HUES6 (cell line): ENCODE results near the gene SLC39A11.

Experiments
- H3K27ac ChIP-seq: 2 replicates; pipeline ENCODE4 v1.7.0; 2013; ENCODE audit warnings: low read depth, mild to moderate bottlenecking, low read length, inconsistent platforms
- H3K27me3 ChIP-seq: 2 replicates; pipeline ENCODE4 v1.6.1; 2013; ENCODE audit warnings: low read length; ENCODE audit not compliant: control insufficient read depth, insufficient read depth
- H3K36me3 ChIP-seq: 2 replicates; pipeline ENCODE4 v1.6.1; 2013; ENCODE audit warnings: low read length; ENCODE audit not compliant: control insufficient read depth, insufficient read depth
- H3K4me1 ChIP-seq: 2 replicates; pipeline ENCODE4 v1.6.1; 2013; ENCODE audit warnings: low read length; ENCODE audit not compliant: control insufficient read depth, insufficient read depth
- H3K4me3 ChIP-seq: 2 replicates; pipeline ENCODE4 v1.5.1; 2013; ENCODE audit warnings: low read depth, low read length
- H3K9ac ChIP-seq: one replicate; pipeline ENCODE4 v1.6.1; 2013; ENCODE audit warnings: mild to moderate bottlenecking, low read length
- H3K9me3 ChIP-seq: 2 replicates; pipeline ENCODE4 v1.6.1; 2013; ENCODE audit warnings: low read depth, low read length; ENCODE audit not compliant: control insufficient read depth, insufficient read depth

SLC39A11 gene

GRCh38 chr17:72846399-72846798, 246.1 kb downstream of the SLC39A11 start:
- Histone ChIP-seq H3K36me3 (no peaks in the 10 kb centered on the region), H3K9me3 (no peaks in the 10 kb centered on the region), H3K27me3 (no peaks in the 10 kb centered on the region), H3K4me1 (no peaks in the 10 kb centered on the region), H3K4me3 (no peak overlapping the region), H3K27ac (no peak overlapping the region), H3K9ac (no peak overlapping the region)

- Histone ChIP-seq H3K9ac (no peak overlapping the region), H3K4me3 (no peak overlapping the region), H3K9me3 (peaks cover 2% of the 10 kb centered on the region; the same call in 1 of the 2 replicates), H3K4me1 (no peaks in the 10 kb centered on the region), H3K36me3 (no peaks in the 10 kb centered on the region), H3K27me3 (no peaks in the 10 kb centered on the region), H3K27ac (no peak overlapping the region)
Observed at GRCh38 chr17:72843591-72843990, 248.9 kb downstream of the SLC39A11 start.

- H3K27me3 ChIP-seq = no peaks in the 10 kb centered on the region
- no peaks in the 10 kb centered on the region for H3K36me3 ChIP-seq
- H3K4me1 ChIP-seq = no peaks in the 10 kb centered on the region
- no peak overlapping the region for H3K9ac ChIP-seq
- H3K27ac ChIP-seq = no peak overlapping the region
- H3K4me3 ChIP-seq = no peak overlapping the region
- H3K9me3 ChIP-seq = peaks cover 2% of the 10 kb centered on the region; the same call in 1 of the 2 replicates
Observed at GRCh38 chr17:72840019-72840418, 252.5 kb downstream of the SLC39A11 start.

DNA sequence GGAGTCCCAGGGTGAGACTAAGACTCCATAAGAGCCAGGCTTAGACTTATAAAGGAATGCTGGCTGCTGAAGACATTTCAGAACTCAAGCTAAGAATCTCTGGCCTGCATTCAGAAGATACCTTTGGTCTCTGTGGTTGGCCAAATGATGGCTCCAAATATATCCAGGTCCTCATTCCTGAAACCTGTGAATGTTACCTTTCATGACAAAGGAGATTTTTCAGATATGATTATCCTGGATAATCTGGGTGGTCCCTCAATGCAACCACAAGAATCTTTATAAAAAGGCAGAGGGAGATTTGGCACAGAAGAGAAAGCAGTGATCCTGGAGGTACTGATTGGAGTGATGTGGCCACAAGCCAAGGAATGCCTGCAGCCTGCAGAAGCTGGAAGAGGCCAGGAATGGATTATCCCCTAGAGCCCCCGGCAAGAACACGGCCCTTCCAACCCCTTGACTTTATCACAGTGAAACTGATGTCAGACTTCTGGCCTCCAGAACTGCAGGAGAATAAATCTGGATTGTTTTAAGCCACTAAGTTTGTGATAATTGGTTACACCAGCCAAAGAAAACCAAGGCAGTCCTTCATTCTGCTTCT, 253.3 kb downstream of the SLC39A11 start:
- Histone ChIP-seq H3K27ac (no peak overlapping the region), H3K4me1 (no peaks in the 10 kb centered on the region), H3K9me3 (peaks cover 2% of the 10 kb centered on the region; the same call in 1 of the 2 replicates), H3K9ac (no peak overlapping the region), H3K36me3 (no peaks in the 10 kb centered on the region), H3K4me3 (no peak overlapping the region), H3K27me3 (no peaks in the 10 kb centered on the region)

GRCh38 chr17:72838581-72838980, 253.9 kb downstream of the SLC39A11 start:
- Histone ChIP-seq H3K9me3 (peaks cover 2% of the 10 kb centered on the region; the same call in 1 of the 2 replicates), H3K4me3 (no peak overlapping the region), H3K36me3 (no peaks in the 10 kb centered on the region), H3K27ac (no peak overlapping the region), H3K4me1 (no peaks in the 10 kb centered on the region), H3K27me3 (no peaks in the 10 kb centered on the region), H3K9ac (no peak overlapping the region)

DNA sequence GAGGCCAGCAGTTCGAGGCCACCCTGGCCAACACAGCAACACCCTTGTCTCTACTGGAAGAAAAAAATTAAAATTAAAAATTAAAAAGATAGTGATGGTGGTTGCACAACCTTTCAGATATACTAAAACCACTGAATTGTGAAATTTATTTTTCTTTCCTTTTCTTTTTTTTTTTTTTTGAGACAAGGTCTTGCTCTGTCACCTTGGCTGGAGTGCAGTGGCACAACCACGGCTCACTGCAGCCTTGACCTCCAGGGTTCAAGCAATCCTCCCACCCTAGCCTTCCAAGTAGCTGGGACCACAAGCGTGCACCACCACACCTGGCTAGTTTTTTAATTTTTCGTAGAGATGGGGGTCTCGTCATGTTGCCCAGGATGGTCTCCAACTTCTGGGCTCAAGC, 254.4 kb downstream of the SLC39A11 start:
- Histone ChIP-seq H3K9me3 (peaks cover 2% of the 10 kb centered on the region; the same call in 1 of the 2 replicates), H3K4me1 (no peaks in the 10 kb centered on the region), H3K36me3 (no peaks in the 10 kb centered on the region), H3K9ac (no peak overlapping the region), H3K27me3 (no peaks in the 10 kb centered on the region), H3K27ac (no peak overlapping the region), H3K4me3 (no peak overlapping the region)

GRCh38 chr17:72837335-72837734, 255.2 kb downstream of the SLC39A11 start:
- H3K36me3 ChIP-seq = no peaks in the 10 kb centered on the region
- no peaks in the 10 kb centered on the region for H3K4me1 ChIP-seq
- H3K27me3 ChIP-seq = no peaks in the 10 kb centered on the region
- H3K9ac ChIP-seq = no peak overlapping the region
- no peak overlapping the region for H3K4me3 ChIP-seq
- peaks cover 2% of the 10 kb centered on the region; the same call in 1 of the 2 replicates for H3K9me3 ChIP-seq
- no peak overlapping the region for H3K27ac ChIP-seq

DNA sequence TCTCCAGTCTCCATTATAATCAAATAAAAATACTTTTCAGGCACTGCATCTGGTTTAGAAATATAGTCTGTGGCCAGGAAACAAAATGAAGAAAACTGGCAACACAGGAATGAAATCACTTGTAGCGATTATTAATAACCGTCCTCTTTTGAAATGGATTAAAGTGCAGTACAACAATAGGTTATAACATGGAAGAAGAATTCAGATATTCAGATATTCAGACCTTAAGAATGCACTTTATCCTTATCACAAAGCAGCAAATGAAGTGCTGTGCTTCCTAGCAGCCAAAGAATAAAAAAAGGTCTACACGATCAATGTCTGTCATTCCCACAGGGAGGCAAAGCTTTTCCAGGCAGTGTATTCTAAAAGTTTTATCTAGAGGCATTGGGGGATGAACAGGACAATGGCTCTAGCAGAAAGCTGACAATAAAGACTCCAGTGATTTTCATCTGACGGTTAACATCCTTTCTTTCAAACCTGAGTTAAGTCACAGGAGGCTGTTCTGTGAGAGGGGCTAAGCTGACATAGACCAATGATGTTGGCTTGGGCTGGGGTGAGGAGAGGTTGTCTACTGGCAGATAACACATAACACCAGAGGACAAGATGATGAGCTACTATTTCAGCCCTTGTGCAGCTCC, 259.2 kb downstream of the SLC39A11 start:
- H3K36me3 ChIP-seq = no peaks in the 10 kb centered on the region
- no peak overlapping the region for H3K27ac ChIP-seq
- no peak overlapping the region for H3K4me3 ChIP-seq
- H3K27me3 ChIP-seq = no peaks in the 10 kb centered on the region
- H3K9me3 ChIP-seq = no peaks in the 10 kb centered on the region
- H3K4me1 ChIP-seq = no peaks in the 10 kb centered on the region
- H3K9ac ChIP-seq = no peak overlapping the region

GRCh38 chr17:72832306-72832705, 260.2 kb downstream of the SLC39A11 start:
- H3K9me3 ChIP-seq = 0 out of 2 replicates have a peak, but pooled peaks cover 5% of the 10 kb centered on the region
- no peak overlapping the region for H3K27ac ChIP-seq
- no peaks in the 10 kb centered on the region for H3K27me3 ChIP-seq
- H3K9ac ChIP-seq = no peak overlapping the region
- H3K4me3 ChIP-seq = no peak overlapping the region
- no peaks in the 10 kb centered on the region for H3K36me3 ChIP-seq
- H3K4me1 ChIP-seq = no peaks in the 10 kb centered on the region

DNA sequence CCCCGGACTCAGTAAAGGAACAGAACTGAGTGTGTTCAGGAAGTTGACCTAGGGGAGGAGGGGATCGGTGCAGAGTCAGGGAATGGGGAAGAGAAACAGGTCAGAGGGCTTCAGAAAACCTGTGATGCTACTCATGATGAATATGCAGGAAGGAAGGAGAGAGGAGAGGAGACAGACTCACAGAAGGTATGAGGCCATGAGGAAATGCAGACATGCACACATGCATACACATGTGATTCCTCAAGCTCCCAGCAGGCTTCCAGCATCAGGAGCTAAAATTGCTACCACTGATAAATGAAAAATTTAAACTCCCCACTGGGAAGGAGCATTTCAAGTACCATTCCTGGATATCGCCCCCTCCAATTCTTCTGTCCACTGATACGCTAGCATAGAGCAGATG, 262.6 kb downstream of the SLC39A11 start:
- H3K27me3 ChIP-seq = no peaks in the 10 kb centered on the region
- H3K27ac ChIP-seq = no peak overlapping the region
- H3K9ac ChIP-seq = no peak overlapping the region
- no peak overlapping the region for H3K4me3 ChIP-seq
- no peaks in the 10 kb centered on the region for H3K4me1 ChIP-seq
- peaks cover 27% of the 10 kb centered on the region for H3K9me3 ChIP-seq
- H3K36me3 ChIP-seq = no peaks in the 10 kb centered on the region

DNA sequence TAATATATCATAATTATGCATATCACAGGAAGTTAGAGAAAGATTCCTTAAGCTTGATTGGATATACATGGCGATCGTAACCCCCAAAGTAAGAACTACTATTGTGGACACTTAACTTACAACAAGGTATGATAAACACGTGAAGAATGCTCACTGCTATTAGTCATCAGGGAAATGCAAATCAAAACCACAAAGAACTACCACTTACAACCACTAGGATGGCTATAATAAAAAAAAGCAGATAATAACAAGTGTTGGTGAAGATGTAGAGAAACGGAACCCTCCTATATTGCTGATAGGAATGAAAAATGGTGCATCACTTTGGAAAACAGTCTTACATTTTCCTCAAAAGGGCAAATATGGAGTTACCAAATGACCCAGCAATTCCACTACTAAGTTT, 265.9 kb downstream of the SLC39A11 start:
- Histone ChIP-seq H3K4me1 (no peaks in the 10 kb centered on the region), H3K4me3 (no peak overlapping the region), H3K36me3 (no peaks in the 10 kb centered on the region), H3K27me3 (no peaks in the 10 kb centered on the region), H3K9me3 (peaks cover 36% of the 10 kb centered on the region), H3K27ac (no peak overlapping the region), H3K9ac (no peak overlapping the region)
